HEK293 (cell line): ENCODE results near the gene RBPJ.

Source experiments
- CTCF ChIP-seq: fragments of 450-650 bp; formaldehyde crosslinking; IDR thresholded peaks from 2 replicates; pipeline ENCODE4 v1.5.1; 2016; ENCODE audit warnings: missing biosample characterization, missing genetic modification characterization
- HOXA7 ChIP-seq: sonication (generic); formaldehyde crosslinking; IDR thresholded peaks from 2 replicates; pipeline ENCODE4 v1.8.1; 2022; ENCODE audit warnings: missing genetic modification reagents, borderline replicate concordance
- REST ChIP-seq: fragments of 450-650 bp; formaldehyde crosslinking; IDR thresholded peaks from 2 replicates; pipeline ENCODE4 v1.5.1; 2016; ENCODE audit warnings: missing biosample characterization, missing genetic modification characterization

- TF ChIP-seq CTCF (tag by site-specific recombination) (no peak), REST (tag by site-specific recombination) (no peak), HOXA7 (CRISPR knock-in tag) (no peak)
These were observed 142.1 kb downstream of the RBPJ start for GRCh38 chr4:26462874-26463273.
